Inferior parietal cortex (tissue), 1 donor: ENCODE data around the gene ULK2.

Experiments used
- DNase-seq: peaks from one replicate; pipeline ENCODE4 v3.0.0-alpha.2; 2016; ENCODE audit errors: extremely low spot score

ULK2 gene

GRCh38 chr17:19726631-19727376 lies 140.9 kb downstream of the ULK2 start:
- peak; percentile 17 for DNase-seq

DNA sequence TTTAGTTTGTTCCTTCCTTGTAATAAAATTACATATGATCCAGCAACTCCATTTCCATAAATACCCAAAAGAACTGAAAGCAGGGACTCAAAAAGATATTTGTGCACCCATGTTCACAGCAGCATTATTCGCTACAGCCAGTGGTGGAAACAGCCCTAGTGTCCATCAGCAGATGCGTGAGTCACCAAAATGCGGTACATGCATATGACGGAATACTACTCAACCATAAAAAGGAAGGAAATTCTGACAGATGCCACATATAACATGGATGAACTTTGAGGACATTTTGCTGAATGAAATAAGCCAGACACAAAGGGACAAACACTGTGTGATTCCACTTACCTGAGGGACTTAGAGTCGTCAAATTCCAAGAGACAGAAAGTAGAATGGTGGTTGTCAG lies 142.2 kb downstream of the ULK2 start:
- DNase-seq = no peak

GRCh38 chr17:19724501-19725420 lies 143.0 kb downstream of the ULK2 start:
- peak; percentile 16 for DNase-seq

DNA sequence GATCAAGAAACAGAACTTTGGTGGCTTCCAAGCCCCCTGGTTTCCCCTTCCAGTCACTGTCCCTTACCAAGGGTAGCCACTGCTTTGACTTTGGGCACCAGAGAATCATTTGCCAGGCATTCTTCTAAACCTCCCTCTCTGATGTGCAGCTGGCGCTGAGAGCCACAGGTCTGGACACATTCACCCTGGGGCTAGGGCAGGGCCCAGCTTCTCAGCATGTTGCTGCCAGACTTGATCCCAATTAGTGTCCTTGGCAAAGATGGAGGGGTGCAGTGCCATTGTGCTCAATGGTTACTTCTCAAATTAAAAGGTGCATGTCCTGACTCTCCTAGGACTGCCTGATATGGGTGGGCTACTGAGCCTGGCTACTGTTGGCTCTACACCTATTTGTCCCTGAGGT lies 143.8 kb downstream of the ULK2 start:
- no peak for DNase-seq
